WTC11 (cell line): ENCODE results near the gene TBC1D14. TPM values are rescaled to one million over a fixed set of nuclear protein-coding genes. Genes with fewer than 3 reads are reported as not detected.

Experiments
- ATAC-seq: fragments of 200-7000 bp; cut with Tn5 transposase; 2 replicates; pipeline ENCODE4 v1.10.0; 2021; ENCODE audit warnings: mild to moderate bottlenecking, moderate library complexity
- CTCF ChIA-PET: fragments of 300-600 bp; sonication (Branson Sonifier 250); formaldehyde crosslinking; loops from one replicate; lab custom pipeline; 2021; ENCODE audit warnings: antibody characterized with exemption; lab: Charles Lee
- POLR2A ChIA-PET: fragments of 350-600 bp; sonication (Branson Sonifier 250); formaldehyde crosslinking; loops from one replicate; lab custom pipeline; 2021; ENCODE audit warnings: antibody characterized with exemption; lab: Charles Lee
- DNase-seq: peaks from one replicate; pipeline ENCODE4 v3.0.0; 2021; ENCODE audit warnings: low spot score
- H3K27ac Mint-ChIP-seq: 2 replicates; pipeline ENCODE4 v1.8.0; 2021; ENCODE audit warnings: mixed read lengths
- H3K27me3 Mint-ChIP-seq: 2 replicates; pipeline ENCODE4 v1.8.0; 2021; ENCODE audit warnings: low read depth, mild to moderate bottlenecking, moderate library complexity, mixed read lengths
- H3K36me3 Mint-ChIP-seq: 2 replicates; pipeline ENCODE4 v1.8.0; 2021; ENCODE audit warnings: mixed read lengths
- H3K4me1 Mint-ChIP-seq: 2 replicates; pipeline ENCODE4 v1.8.0; 2022; ENCODE audit warnings: mixed read lengths
- H3K4me3 Mint-ChIP-seq: 2 replicates; pipeline ENCODE4 v1.8.0; 2021; ENCODE audit warnings: mild to moderate bottlenecking, moderate library complexity, mixed read lengths
- H3K9me3 Mint-ChIP-seq: 2 replicates; pipeline ENCODE4 v1.8.0; 2021; ENCODE audit warnings: mixed read lengths
- CREM ChIP-seq: sonication (generic); formaldehyde crosslinking; IDR thresholded peaks from 2 replicates; pipeline ENCODE4 v1.8.1; 2022; ENCODE audit warnings: mild to moderate bottlenecking, missing genetic modification reagents, moderate library complexity
- CTCF ChIP-seq: fragments of 200-600 bp; IDR thresholded peaks from 2 replicates; pipeline ENCODE4 v1.8.0; 2022; ENCODE audit warnings: antibody characterized with exemption
- EMX1 ChIP-seq: fragments of 250-450 bp; sonication (Bioruptor Pico); IDR thresholded peaks from 2 replicates; pipeline ENCODE4 v1.8.0; 2021; ENCODE audit warnings: mild to moderate bottlenecking
- ETV6 ChIP-seq: sonication (generic); formaldehyde crosslinking; IDR thresholded peaks from 2 replicates; pipeline ENCODE4 v1.8.1; 2022; ENCODE audit warnings: mild to moderate bottlenecking, missing genetic modification reagents
- GRHL2 ChIP-seq: fragments of 250-450 bp; sonication (Bioruptor Pico); IDR thresholded peaks from 2 replicates; pipeline ENCODE4 v1.8.0; 2022; ENCODE audit warnings: mild to moderate bottlenecking, moderate library complexity; ENCODE audit not compliant: insufficient replicate concordance, severe bottlenecking
- GTF2I ChIP-seq: fragments of 250-450 bp; sonication (Bioruptor Pico); conservative IDR thresholded peaks from 2 replicates; pipeline ENCODE4 v1.4.0; 2021; ENCODE audit warnings: mild to moderate bottlenecking
- JAZF1 ChIP-seq: fragments of 250-450 bp; sonication (Bioruptor Pico); IDR thresholded peaks from 2 replicates; pipeline ENCODE4 v1.9.0; 2021; ENCODE audit warnings: moderate library complexity, mild to moderate bottlenecking, inconsistent platforms
- MAX ChIP-seq: sonication (generic); formaldehyde crosslinking; IDR thresholded peaks from 2 replicates; pipeline ENCODE4 v1.8.0; 2022; ENCODE audit warnings: mild to moderate bottlenecking, missing genetic modification reagents
- MXD4 ChIP-seq: fragments of 250-450 bp; sonication (Bioruptor Pico); IDR thresholded peaks from 2 replicates; pipeline ENCODE4 v1.8.0; 2021; ENCODE audit warnings: mild to moderate bottlenecking, moderate library complexity, borderline replicate concordance
- NFATC4 ChIP-seq: fragments of 250-450 bp; sonication (Bioruptor Pico); IDR thresholded peaks from 2 replicates; pipeline ENCODE4 v1.9.0; 2021; ENCODE audit warnings: mild to moderate bottlenecking
- NFE2L1 ChIP-seq: sonication (generic); formaldehyde crosslinking; IDR thresholded peaks from 2 replicates; pipeline ENCODE4 v1.8.1; 2023; ENCODE audit warnings: missing genetic modification reagents
- NR2C2 ChIP-seq: sonication (generic); formaldehyde crosslinking; IDR thresholded peaks from 2 replicates; pipeline ENCODE4 v1.8.0; 2022; ENCODE audit warnings: mild to moderate bottlenecking, missing genetic modification reagents
- SMAD3 ChIP-seq: sonication (generic); formaldehyde crosslinking; IDR thresholded peaks from 2 replicates; pipeline ENCODE4 v1.8.0; 2022; ENCODE audit warnings: missing genetic modification reagents, mild to moderate bottlenecking, borderline replicate concordance
- SOX15 ChIP-seq: fragments of 250-450 bp; sonication (Bioruptor Pico); IDR thresholded peaks from 2 replicates; pipeline ENCODE4 v1.9.0; 2021; ENCODE audit warnings: mild to moderate bottlenecking
- SP1 ChIP-seq: sonication (generic); formaldehyde crosslinking; conservative IDR thresholded peaks from 2 replicates; pipeline ENCODE4 v1.8.1; 2022; ENCODE audit warnings: missing genetic modification reagents
- TCF7 ChIP-seq: sonication (generic); formaldehyde crosslinking; IDR thresholded peaks from 2 replicates; pipeline ENCODE4 v1.8.0; 2022; ENCODE audit warnings: mild to moderate bottlenecking, low read depth, missing genetic modification reagents, moderate library complexity
- ZNF317 ChIP-seq: sonication (generic); formaldehyde crosslinking; IDR thresholded peaks from 2 replicates; pipeline ENCODE4 v1.8.1; 2023; ENCODE audit warnings: low read depth, mild to moderate bottlenecking, moderate library complexity, missing genetic modification reagents, borderline replicate concordance
- ZNF671 ChIP-seq: fragments of 250-450 bp; sonication (Bioruptor Pico); IDR thresholded peaks from 2 replicates; pipeline ENCODE4 v1.8.0; 2021; ENCODE audit warnings: mild to moderate bottlenecking
- total RNA-seq: library from RNA; stranded (reverse); gene quantifications from 3 replicates; pipeline ENCODE4 v1.2.3, GENCODE V29; 2021
- TF ChIP-seq, protein P1 (sequence below): sonication (generic); formaldehyde crosslinking; IDR thresholded peaks from 2 replicates; pipeline ENCODE4 v1.8.1; 2023; ENCODE audit warnings: mild to moderate bottlenecking, missing genetic modification reagents
- TF ChIP-seq, protein P2 (sequence below): sonication (generic); formaldehyde crosslinking; IDR thresholded peaks from 2 replicates; pipeline ENCODE4 v1.8.0; 2023; ENCODE audit warnings: missing genetic modification reagents
- TF ChIP-seq, protein P3 (sequence below): sonication (generic); formaldehyde crosslinking; IDR thresholded peaks from 2 replicates; pipeline ENCODE4 v1.8.0; 2022; ENCODE audit warnings: mild to moderate bottlenecking, missing genetic modification reagents
- TF ChIP-seq, protein P4 (sequence below): fragments of 250-450 bp; sonication (Bioruptor Pico); IDR thresholded peaks from 2 replicates; pipeline ENCODE4 v2.1.2; 2022; ENCODE audit warnings: mild to moderate bottlenecking, moderate library complexity
- TF ChIP-seq, protein P5 (sequence below): fragments of 250-450 bp; sonication (Bioruptor Pico); IDR thresholded peaks from 2 replicates; pipeline ENCODE4 v1.8.0; 2021; ENCODE audit warnings: mild to moderate bottlenecking

TBC1D14 gene
- total RNA-seq, 1 experiment from 2014 or later, result 45.1 TPM

DNA sequence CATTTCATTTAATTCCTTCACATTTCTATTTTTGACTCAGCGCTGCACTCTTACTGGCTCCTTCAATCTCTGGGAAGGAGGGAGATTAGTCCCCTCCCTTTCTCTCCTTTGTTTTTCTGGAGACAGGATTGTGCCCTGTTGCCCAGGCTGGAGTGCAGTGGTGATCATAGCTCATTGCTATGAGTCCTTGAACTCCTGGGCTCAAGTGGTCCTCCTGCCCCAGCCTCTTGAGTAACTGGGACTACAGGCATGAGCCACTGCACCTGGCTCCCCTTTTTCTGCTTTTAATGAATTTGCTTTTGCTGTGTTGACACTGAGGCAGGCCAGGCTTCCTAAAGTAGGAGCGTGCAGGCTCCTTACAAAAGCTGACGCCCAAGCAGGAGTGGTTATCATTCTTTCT, 10.5 kb downstream of the TBC1D14 start (continued):
- TF ChIP-seq, protein P1, sequence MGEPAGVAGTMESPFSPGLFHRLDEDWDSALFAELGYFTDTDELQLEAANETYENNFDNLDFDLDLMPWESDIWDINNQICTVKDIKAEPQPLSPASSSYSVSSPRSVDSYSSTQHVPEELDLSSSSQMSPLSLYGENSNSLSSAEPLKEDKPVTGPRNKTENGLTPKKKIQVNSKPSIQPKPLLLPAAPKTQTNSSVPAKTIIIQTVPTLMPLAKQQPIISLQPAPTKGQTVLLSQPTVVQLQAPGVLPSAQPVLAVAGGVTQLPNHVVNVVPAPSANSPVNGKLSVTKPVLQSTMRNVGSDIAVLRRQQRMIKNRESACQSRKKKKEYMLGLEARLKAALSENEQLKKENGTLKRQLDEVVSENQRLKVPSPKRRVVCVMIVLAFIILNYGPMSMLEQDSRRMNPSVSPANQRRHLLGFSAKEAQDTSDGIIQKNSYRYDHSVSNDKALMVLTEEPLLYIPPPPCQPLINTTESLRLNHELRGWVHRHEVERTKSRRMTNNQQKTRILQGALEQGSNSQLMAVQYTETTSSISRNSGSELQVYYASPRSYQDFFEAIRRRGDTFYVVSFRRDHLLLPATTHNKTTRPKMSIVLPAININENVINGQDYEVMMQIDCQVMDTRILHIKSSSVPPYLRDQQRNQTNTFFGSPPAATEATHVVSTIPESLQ (CRISPR knock-in tag), result no peak
- TF ChIP-seq SOX15 (CRISPR knock-in tag), result no peak
- TF ChIP-seq NFATC4 (CRISPR knock-in tag), result no peak
- TF ChIP-seq, protein P2, sequence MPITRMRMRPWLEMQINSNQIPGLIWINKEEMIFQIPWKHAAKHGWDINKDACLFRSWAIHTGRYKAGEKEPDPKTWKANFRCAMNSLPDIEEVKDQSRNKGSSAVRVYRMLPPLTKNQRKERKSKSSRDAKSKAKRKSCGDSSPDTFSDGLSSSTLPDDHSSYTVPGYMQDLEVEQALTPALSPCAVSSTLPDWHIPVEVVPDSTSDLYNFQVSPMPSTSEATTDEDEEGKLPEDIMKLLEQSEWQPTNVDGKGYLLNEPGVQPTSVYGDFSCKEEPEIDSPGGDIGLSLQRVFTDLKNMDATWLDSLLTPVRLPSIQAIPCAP, result no peak
- no peak for TF ChIP-seq SMAD3
- TF ChIP-seq NR2C2 (CRISPR knock-in tag), result no peak

- ChIA-PET CTCF (interaction anchor here (0.8 to 1.1 kb wide), 2 partner anchors 10 to 12 kb away, joined by 3 read pairs; no protein-coding TSS in a partner anchor), POLR2A (no interaction called here)
- Mint-ChIP-seq H3K27ac (no peak overlapping the region), H3K27me3 (no peaks in the 10 kb centered on the region), H3K4me1 (peaks cover 14% of the 10 kb centered on the region), H3K9me3 (no peaks in the 10 kb centered on the region), H3K36me3 (peaks cover 19% of the 10 kb centered on the region), H3K4me3 (no peak overlapping the region)
- DNase-seq (no peak), ATAC-seq (no peak)
- TF ChIP-seq MXD4 (CRISPR knock-in tag) (no peak), GRHL2 (CRISPR knock-in tag) (no peak), TCF7 (no peak), MAX (CRISPR knock-in tag) (no peak), CTCF (no peak), JAZF1 (CRISPR knock-in tag) (no peak), GTF2I (CRISPR knock-in tag) (no peak), ZNF671 (no peak), EMX1 (no peak), CREM (CRISPR knock-in tag) (no peak), NFE2L1 (CRISPR knock-in tag) (no peak), ETV6 (no peak), ZNF317 (CRISPR knock-in tag) (no peak), SP1 (CRISPR knock-in tag) (no peak)
- TF ChIP-seq, protein P3, sequence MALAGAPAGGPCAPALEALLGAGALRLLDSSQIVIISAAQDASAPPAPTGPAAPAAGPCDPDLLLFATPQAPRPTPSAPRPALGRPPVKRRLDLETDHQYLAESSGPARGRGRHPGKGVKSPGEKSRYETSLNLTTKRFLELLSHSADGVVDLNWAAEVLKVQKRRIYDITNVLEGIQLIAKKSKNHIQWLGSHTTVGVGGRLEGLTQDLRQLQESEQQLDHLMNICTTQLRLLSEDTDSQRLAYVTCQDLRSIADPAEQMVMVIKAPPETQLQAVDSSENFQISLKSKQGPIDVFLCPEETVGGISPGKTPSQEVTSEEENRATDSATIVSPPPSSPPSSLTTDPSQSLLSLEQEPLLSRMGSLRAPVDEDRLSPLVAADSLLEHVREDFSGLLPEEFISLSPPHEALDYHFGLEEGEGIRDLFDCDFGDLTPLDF, result no peak
- TF ChIP-seq, protein P4, sequence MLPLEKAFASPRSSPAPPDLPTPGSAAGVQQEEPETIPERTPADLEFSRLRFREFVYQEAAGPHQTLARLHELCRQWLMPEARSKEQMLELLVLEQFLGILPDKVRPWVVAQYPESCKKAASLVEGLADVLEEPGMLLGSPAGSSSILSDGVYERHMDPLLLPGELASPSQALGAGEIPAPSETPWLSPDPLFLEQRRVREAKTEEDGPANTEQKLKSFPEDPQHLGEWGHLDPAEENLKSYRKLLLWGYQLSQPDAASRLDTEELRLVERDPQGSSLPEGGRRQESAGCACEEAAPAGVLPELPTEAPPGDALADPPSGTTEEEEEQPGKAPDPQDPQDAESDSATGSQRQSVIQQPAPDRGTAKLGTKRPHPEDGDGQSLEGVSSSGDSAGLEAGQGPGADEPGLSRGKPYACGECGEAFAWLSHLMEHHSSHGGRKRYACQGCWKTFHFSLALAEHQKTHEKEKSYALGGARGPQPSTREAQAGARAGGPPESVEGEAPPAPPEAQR, result no peak
- TF ChIP-seq, protein P5, sequence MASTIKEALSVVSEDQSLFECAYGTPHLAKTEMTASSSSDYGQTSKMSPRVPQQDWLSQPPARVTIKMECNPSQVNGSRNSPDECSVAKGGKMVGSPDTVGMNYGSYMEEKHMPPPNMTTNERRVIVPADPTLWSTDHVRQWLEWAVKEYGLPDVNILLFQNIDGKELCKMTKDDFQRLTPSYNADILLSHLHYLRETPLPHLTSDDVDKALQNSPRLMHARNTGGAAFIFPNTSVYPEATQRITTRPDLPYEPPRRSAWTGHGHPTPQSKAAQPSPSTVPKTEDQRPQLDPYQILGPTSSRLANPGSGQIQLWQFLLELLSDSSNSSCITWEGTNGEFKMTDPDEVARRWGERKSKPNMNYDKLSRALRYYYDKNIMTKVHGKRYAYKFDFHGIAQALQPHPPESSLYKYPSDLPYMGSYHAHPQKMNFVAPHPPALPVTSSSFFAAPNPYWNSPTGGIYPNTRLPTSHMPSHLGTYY (CRISPR knock-in tag), result no peak
- TF ChIP-seq, protein P1 (CRISPR knock-in tag), result no peak
Measured at GRCh38 chr4:6923507-6923906, 13.9 kb downstream of the TBC1D14 start.
